H9 (cell line): ENCODE data around the gene RABL6. TPM values are rescaled to one million over a fixed set of nuclear protein-coding genes. Genes with fewer than 3 reads are reported as not detected.

Source experiments
- DNase-seq: peaks from one replicate; pipeline ENCODE4 v3.0.0-alpha.2; 2017
- H2AFZ ChIP-seq: one replicate; pipeline ENCODE4 v1.6.1; 2013; ENCODE audit warnings: mild to moderate bottlenecking, low read length, control low read depth, moderate library complexity
- H2AK5ac ChIP-seq: 2 replicates; pipeline ENCODE4 v1.6.1; 2013; ENCODE audit warnings: low read length, control low read depth, mixed read lengths; ENCODE audit not compliant: insufficient read length
- H2BK120ac ChIP-seq: one replicate; pipeline ENCODE4 v1.6.1; 2013; ENCODE audit warnings: low read depth, mild to moderate bottlenecking, low read length, control low read depth, inconsistent platforms; ENCODE audit not compliant: poor library complexity, severe bottlenecking
- H2BK12ac ChIP-seq: 2 replicates; pipeline ENCODE4 v1.6.1; 2013; ENCODE audit warnings: low read length, control low read depth, mixed read lengths, low read depth; ENCODE audit not compliant: insufficient read length
- H2BK15ac ChIP-seq: 2 replicates; pipeline ENCODE4 v1.6.1; 2013; ENCODE audit warnings: low read depth, low read length, control low read depth
- H2BK20ac ChIP-seq: one replicate; pipeline ENCODE4 v1.6.1; 2013; ENCODE audit warnings: low read depth, mild to moderate bottlenecking, low read length, control low read depth, inconsistent platforms; ENCODE audit not compliant: poor library complexity, severe bottlenecking
- H2BK5ac ChIP-seq: 2 replicates; pipeline ENCODE4 v1.6.1; 2013; ENCODE audit warnings: low read length, control low read depth, mixed read lengths; ENCODE audit not compliant: insufficient read length
- H3K14ac ChIP-seq: 2 replicates; pipeline ENCODE4 v1.6.1; 2013; ENCODE audit warnings: low read length, control low read depth; ENCODE audit not compliant: insufficient read depth
- H3K18ac ChIP-seq: 2 replicates; pipeline ENCODE4 v1.6.1; 2013; ENCODE audit warnings: low read depth, mild to moderate bottlenecking, mixed read lengths, low read length, control low read depth; ENCODE audit not compliant: insufficient read length
- H3K23ac ChIP-seq: 2 replicates; pipeline ENCODE4 v1.6.1; 2013; ENCODE audit warnings: low read length, control low read depth, mixed read lengths, low read depth; ENCODE audit not compliant: insufficient read length
- H3K23me2 ChIP-seq: 2 replicates; pipeline ENCODE4 v1.6.1; 2013; ENCODE audit warnings: low read depth, mild to moderate bottlenecking, mixed read lengths, low read length, control low read depth; ENCODE audit not compliant: insufficient read length, poor library complexity, severe bottlenecking
- H3K27ac ChIP-seq: 2 replicates; pipeline ENCODE4 v1.5.1; 2013; ENCODE audit warnings: low read length, control low read depth, mixed read lengths, low read depth; ENCODE audit not compliant: insufficient read length
- H3K27me3 ChIP-seq: 2 replicates; pipeline ENCODE4 v1.6.1; 2013; ENCODE audit warnings: low read length, control low read depth, inconsistent platforms; ENCODE audit not compliant: insufficient read depth
- H3K4ac ChIP-seq: 2 replicates; pipeline ENCODE4 v1.6.1; 2013; ENCODE audit warnings: low read depth, mild to moderate bottlenecking, control low read depth, inconsistent platforms, low read length, moderate library complexity
- H3K4me1 ChIP-seq: 2 replicates; pipeline ENCODE4 v1.6.1; 2013; ENCODE audit warnings: low read length, control low read depth, inconsistent platforms; ENCODE audit not compliant: insufficient read depth
- H3K4me2 ChIP-seq: 2 replicates; pipeline ENCODE4 v1.6.1; 2013; ENCODE audit warnings: low read length, control low read depth, mixed read lengths; ENCODE audit not compliant: insufficient read length, insufficient read depth
- H3K56ac ChIP-seq: 2 replicates; pipeline ENCODE4 v1.6.1; 2013; ENCODE audit warnings: low read depth, mild to moderate bottlenecking, mixed read lengths, low read length, control low read depth; ENCODE audit not compliant: insufficient read length
- H3K79me1 ChIP-seq: 2 replicates; pipeline ENCODE4 v1.6.1; 2013; ENCODE audit warnings: low read depth, mild to moderate bottlenecking, moderate library complexity, low read length, control low read depth, inconsistent platforms; ENCODE audit not compliant: insufficient read depth, poor library complexity, severe bottlenecking
- H3K79me2 ChIP-seq: 2 replicates; pipeline ENCODE4 v1.6.1; 2013; ENCODE audit warnings: low read length, control low read depth, inconsistent platforms; ENCODE audit not compliant: insufficient read depth
- H3K9ac ChIP-seq: 2 replicates; pipeline ENCODE4 v1.6.1; 2013; ENCODE audit warnings: low read length, control low read depth, mixed read lengths; ENCODE audit not compliant: insufficient read length; ENCODE audit errors: extremely low read depth
- H3K9me3 ChIP-seq: one replicate; pipeline ENCODE4 v1.6.1; 2013; ENCODE audit warnings: low read depth, low read length, inconsistent platforms; ENCODE audit not compliant: control insufficient read depth
- H3T11ph ChIP-seq: one replicate; pipeline ENCODE4 v1.6.1; 2013; ENCODE audit warnings: mild to moderate bottlenecking, low read length, control low read depth, inconsistent platforms
- H4K20me1 ChIP-seq: one replicate; pipeline ENCODE4 v1.6.1; 2013; ENCODE audit not compliant: control insufficient read depth, insufficient read length, insufficient read depth
- H4K5ac ChIP-seq: 2 replicates; pipeline ENCODE4 v1.6.1; 2013; ENCODE audit warnings: low read depth, mild to moderate bottlenecking, mixed read lengths, low read length, control low read depth; ENCODE audit not compliant: insufficient read length
- H4K8ac ChIP-seq: replicated peaks from 2 replicates; pipeline ENCODE4 v1.6.1; 2013; ENCODE audit warnings: low read length, control low read depth, mixed read lengths, low read depth; ENCODE audit not compliant: insufficient read length
- H4K91ac ChIP-seq: 2 replicates; pipeline ENCODE4 v1.6.1; 2013; ENCODE audit warnings: low read depth, mild to moderate bottlenecking, moderate library complexity, mixed read lengths, low read length, control low read depth; ENCODE audit not compliant: insufficient read length
- H3K27ac Mint-ChIP-seq, 3 experiments: 2 replicates in 2 of 3; 3 replicates in 1 of 3; pipeline ENCODE4 v1.8.0; 2020 to 2021; ENCODE audit warnings: mixed read lengths in 3 of 3, mild to moderate bottlenecking in 1 of 3, moderate library complexity in 1 of 3
- H3K27me3 Mint-ChIP-seq: 2 replicates; pipeline ENCODE4 v1.8.0; 2021; ENCODE audit warnings: low read depth, mild to moderate bottlenecking, moderate library complexity, mixed read lengths
- H3K36me3 Mint-ChIP-seq, 3 experiments: 2 replicates in 2 of 3; 3 replicates in 1 of 3; pipeline ENCODE4 v1.8.0; 2020 to 2021; ENCODE audit warnings: low read depth in 3 of 3, mixed read lengths in 3 of 3; ENCODE audit not compliant: insufficient read depth in 1 of 3
- H3K4me1 Mint-ChIP-seq, 2 experiments: 2 replicates each; pipeline ENCODE4 v1.8.0; 2020; ENCODE audit warnings: mixed read lengths in 2 of 2
- H3K4me3 Mint-ChIP-seq, 2 experiments: 2 replicates in 1 of 2; 3 replicates in 1 of 2; pipeline ENCODE4 v1.8.0; 2020 to 2021; ENCODE audit warnings: mild to moderate bottlenecking in 2 of 2, mixed read lengths in 2 of 2, moderate library complexity in 1 of 2
- H3K9me3 Mint-ChIP-seq, 2 experiments: 2 replicates in 1 of 2; 3 replicates in 1 of 2; pipeline ENCODE4 v1.8.0; 2020; ENCODE audit warnings: mild to moderate bottlenecking in 2 of 2, mixed read lengths in 2 of 2, moderate library complexity in 1 of 2
- WGBS: extraction: QIAGEN DNeasy Blood & Tissue Kit; methylation state at CpG from one replicate; pipeline ENCODE4 v1.1.7; 2013; ENCODE audit warnings: missing lambda C conversion rate, low lambda C conversion rate, mixed read lengths; ENCODE audit not compliant: insufficient read length; ENCODE audit errors: extremely low coverage; 5-methylcytosine and 5-hydroxymethylcytosine counted together
- total RNA-seq: library from RNA; stranded (reverse); gene quantifications from 2 replicates; pipeline ENCODE4 v1.2.1, GENCODE V29; 2021
- TF ChIP-seq, protein P1 (sequence below): fragments of 200-600 bp; sonication (generic); conservative IDR thresholded peaks from 3 replicates; pipeline ENCODE4 v1.8.0; 2021; ENCODE audit warnings: antibody characterized with exemption, mild to moderate bottlenecking

The RABL6 gene
- total RNA-seq, 1 experiment from 2014 or later = 108 TPM

- H3K4me2 ChIP-seq = no peak overlapping the region
- no peak overlapping the region for H4K8ac ChIP-seq
- H3K23ac ChIP-seq = no peak overlapping the region
- no peaks in the 10 kb centered on the region for H4K20me1 ChIP-seq
- no peak overlapping the region for H2BK12ac ChIP-seq
- Mint-ChIP-seq H3K36me3 (peaks cover 13 to 45% (median 37%) of the 10 kb centered on the region in 3 experiments), H3K4me1 (peaks cover 5 to 6% of the 10 kb centered on the region in 2 experiments), H3K9me3 (peaks cover 0 to 2% of the 10 kb centered on the region in 2 experiments; a peak in 1 of 5 replicates), H3K27me3 (no peaks in the 10 kb centered on the region; the same call in none of the 2 replicates), H3K4me3 (no peak overlapping the region), H3K27ac (no peak overlapping the region)
- no peak overlapping the region for H3T11ph ChIP-seq
- no peak for DNase-seq
- H3K4ac ChIP-seq = no peak overlapping the region
- 0 out of 2 replicates have a peak, but pooled peaks cover 3% of the 10 kb centered on the region for H3K4me1 ChIP-seq
- no peak overlapping the region for H2BK5ac ChIP-seq
- H3K79me2 ChIP-seq = peaks cover 2% of the 10 kb centered on the region; the same call in 1 of the 2 replicates
- no peak overlapping the region for H2BK15ac ChIP-seq
- H3K14ac ChIP-seq = no peak overlapping the region
- no peaks in the 10 kb centered on the region for H3K27me3 ChIP-seq
- H2BK120ac ChIP-seq = no peak overlapping the region
- H3K9me3 ChIP-seq = no peaks in the 10 kb centered on the region
- no peak overlapping the region for H3K27ac ChIP-seq
- no peak overlapping the region for H2AFZ ChIP-seq
- H2AK5ac ChIP-seq = no peak overlapping the region
- H3K23me2 ChIP-seq = peaks cover 4% of the 10 kb centered on the region
- H3K18ac ChIP-seq = no peak overlapping the region
- H4K5ac ChIP-seq = no peak overlapping the region
- H3K79me1 ChIP-seq = peaks cover 2% of the 10 kb centered on the region
- no peak overlapping the region for H2BK20ac ChIP-seq
- no peak overlapping the region for H3K56ac ChIP-seq
- no CpG with 5 or more reads among the region's 26 CpGs for WGBS
- H3K9ac ChIP-seq = no peak overlapping the region
- TF ChIP-seq, protein P1, sequence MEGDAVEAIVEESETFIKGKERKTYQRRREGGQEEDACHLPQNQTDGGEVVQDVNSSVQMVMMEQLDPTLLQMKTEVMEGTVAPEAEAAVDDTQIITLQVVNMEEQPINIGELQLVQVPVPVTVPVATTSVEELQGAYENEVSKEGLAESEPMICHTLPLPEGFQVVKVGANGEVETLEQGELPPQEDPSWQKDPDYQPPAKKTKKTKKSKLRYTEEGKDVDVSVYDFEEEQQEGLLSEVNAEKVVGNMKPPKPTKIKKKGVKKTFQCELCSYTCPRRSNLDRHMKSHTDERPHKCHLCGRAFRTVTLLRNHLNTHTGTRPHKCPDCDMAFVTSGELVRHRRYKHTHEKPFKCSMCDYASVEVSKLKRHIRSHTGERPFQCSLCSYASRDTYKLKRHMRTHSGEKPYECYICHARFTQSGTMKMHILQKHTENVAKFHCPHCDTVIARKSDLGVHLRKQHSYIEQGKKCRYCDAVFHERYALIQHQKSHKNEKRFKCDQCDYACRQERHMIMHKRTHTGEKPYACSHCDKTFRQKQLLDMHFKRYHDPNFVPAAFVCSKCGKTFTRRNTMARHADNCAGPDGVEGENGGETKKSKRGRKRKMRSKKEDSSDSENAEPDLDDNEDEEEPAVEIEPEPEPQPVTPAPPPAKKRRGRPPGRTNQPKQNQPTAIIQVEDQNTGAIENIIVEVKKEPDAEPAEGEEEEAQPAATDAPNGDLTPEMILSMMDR = no peak
- no peak overlapping the region for H4K91ac ChIP-seq
Measured at GRCh38 chr9:136861874-136862457, 54.2 kb downstream of the RABL6 start.
